GM18907 (cell line): ENCODE measurements around the gene TANC1.
"Not testable (repeated sequence)": the region's sequence is repeated elsewhere in the genome, so short reads cannot be mapped to it uniquely, and the experiment has no call there.

Experiments
- ATAC-seq: cut with Tn5 transposase; IDR thresholded peaks from one replicate; pipeline ENCODE4 v1.9.1; 2021; ENCODE audit warnings: mild to moderate bottlenecking, moderate library complexity; ENCODE audit not compliant: unreplicated experiment

Gene TANC1

DNA sequence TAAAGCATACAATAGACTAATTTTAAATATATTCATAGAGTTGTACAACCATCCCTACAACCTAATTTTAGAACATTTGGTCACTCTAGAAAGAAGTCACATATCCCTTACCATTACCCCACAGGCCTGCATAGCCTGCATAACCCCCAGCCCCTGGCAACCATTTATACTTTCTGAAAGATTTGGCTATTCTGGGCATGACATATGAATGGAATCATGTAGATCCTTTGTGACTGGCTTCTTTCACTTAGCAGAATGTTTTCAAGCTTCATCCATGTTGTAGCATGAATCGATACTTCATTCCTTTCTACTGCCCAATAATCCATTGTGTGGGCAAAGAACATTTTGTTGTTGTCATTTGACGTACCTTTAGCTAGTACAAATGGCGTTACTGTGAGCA, 166.5 kb downstream of the TANC1 start:
- ATAC-seq: no peak

DNA sequence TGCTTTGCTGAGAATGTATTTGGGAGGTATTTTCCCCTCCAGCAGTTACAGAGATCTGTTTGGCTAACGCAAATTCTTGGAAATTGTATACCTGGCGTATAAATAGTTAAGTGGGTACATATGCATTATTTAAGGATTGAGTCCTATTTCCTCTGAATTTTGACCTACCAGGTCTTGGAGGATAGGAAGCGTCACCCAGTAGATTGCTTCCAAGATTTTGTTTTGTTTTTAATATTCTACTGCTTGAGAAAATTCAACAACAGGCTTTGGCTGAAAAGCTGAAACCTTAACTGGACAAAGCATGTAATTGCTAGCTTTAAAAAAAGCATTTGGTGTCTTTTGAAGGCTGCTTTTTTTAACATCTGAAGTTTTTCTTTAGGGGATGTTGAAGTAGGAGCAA, 168.0 kb downstream of the TANC1 start:
- ATAC-seq: no peak

DNA sequence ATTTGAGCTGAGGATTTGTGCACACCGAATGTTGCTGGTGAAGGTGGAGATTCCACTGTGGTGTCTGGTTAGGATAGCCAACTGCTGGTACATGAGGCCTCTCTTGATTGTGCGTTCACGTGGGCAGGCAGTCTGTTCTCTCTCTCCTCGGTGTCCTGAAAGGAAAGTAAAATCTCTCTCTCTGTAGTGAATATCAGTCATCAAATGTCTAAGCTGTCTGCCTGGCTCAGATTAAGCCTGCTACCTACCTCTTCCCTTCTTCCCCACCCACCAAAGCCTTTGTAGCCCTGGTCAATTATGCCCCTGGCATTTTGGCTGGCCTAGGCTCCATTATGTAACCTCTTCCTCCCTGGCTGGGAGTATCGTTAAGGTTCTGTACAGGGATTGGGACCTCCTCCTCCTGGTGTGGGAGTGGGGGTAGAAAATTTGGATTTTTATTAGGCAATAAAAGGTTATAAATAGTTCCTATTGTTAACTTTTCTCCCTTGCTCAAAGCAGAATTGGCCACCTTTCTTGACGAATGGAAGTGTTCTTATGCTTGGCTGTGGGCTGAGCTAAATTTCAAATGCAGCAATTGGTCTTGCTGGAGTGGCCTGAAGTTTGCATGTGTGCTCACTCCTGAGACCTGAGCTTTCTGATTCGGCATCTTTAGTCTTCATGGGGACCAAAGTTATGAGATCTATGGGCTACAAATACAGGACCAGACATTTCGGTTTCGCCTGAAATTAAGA, 169.2 kb downstream of the TANC1 start:
- ATAC-seq: no peak

- ATAC-seq: no peak
Measured at GRCh38 chr2:159138642-159139182, 170.3 kb downstream of the TANC1 start.

DNA sequence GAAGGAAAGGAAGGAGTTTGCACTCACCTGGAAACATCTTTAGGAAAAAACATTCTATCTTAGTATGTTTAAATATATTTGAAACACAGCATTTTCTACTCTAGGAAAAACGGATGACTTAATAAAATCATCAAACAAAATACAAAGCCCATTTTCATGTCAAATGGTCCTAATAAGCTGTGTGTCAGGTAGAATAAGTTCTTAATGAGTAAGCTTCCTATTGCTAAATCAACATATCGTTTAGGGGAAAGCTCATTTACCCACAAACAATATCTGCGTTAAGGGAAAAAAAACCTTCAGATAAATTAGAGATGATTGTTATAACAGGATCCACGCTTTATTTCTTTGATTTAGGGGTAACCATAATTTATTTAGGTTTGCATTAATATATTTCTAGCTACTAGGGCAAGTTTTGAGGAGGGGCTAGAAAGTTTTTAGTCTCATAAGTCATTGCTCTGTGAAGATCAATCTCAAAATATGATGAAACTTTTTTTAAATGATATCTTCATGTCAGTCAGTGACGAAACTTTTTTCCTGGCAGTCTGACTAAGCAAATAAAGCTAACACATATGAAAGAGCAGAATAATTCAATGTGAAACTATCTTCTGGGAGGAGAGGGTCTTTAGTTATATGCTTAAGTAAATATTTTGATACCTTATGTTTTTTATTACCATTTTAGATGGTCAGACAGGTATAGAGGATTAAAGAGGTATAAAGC, 170.9 kb downstream of the TANC1 start:
- ATAC-seq: no peak

DNA sequence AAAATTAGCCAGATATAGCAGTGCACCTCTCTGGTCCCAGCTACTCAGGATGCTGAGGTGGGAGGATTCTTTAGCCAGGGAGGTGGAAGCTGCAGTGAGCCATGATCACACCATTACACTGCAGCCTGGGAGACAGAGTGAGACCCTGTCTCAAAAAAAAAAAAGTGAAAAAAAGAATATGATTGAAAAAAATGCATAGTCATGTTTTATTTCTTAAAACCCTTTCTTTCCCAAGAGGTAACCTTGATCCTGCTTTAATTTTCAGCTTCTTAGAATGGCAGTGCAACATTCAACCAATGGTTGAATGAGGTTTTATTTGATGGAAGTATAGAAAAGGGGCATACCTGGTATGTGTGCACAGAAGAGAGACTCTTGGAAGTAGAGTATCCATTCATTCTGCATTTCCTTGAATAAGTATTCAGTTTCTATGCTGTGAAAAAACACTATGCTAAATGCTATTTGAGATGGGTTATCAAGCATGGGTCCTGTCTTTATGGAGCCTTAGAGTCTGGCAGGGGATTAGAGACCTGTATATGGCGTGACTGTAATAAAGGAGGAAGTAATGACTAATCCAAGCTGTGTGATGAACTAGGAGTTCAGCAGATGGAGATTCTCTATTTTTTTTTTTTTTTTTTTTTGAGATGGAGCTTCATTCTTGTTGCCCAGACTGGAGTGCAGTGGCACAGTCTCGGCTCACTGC, 171.8 kb downstream of the TANC1 start:
- ATAC-seq: no peak

GRCh38 chr2:159140821-159141220, 172.4 kb downstream of the TANC1 start:
- not testable (repeated sequence) for ATAC-seq

- peak; percentile 67 for ATAC-seq
Measured at GRCh38 chr2:159144776-159145614, 176.6 kb downstream of the TANC1 start.

DNA sequence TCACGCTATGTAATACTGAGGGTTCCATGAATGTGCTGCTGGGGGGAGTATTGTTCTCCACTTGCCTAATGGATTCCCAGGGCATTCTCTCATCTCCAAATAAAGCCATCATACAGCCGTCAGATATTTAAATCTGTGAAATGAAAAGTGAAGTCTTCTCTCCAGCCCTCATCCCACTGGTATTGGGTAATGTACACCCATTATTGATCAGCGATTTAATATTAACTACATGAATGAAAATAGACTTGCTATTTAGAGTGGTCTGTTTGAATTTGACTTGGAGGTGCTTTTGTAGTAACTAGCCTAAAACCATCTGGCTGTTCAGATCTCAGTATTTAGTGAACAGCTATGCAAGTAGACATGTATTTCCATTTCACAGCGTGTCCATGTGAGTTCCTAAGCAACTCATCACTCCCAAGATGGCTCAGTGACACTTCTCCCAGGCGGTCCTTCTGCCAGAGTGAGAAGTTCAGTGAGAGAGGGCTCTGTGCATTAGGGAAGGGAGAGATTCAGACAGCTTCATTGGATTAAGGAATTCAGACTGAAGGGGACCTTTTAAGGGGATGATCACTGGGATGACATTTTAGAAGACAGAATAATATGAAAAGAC, 177.4 kb downstream of the TANC1 start:
- no peak for ATAC-seq

DNA sequence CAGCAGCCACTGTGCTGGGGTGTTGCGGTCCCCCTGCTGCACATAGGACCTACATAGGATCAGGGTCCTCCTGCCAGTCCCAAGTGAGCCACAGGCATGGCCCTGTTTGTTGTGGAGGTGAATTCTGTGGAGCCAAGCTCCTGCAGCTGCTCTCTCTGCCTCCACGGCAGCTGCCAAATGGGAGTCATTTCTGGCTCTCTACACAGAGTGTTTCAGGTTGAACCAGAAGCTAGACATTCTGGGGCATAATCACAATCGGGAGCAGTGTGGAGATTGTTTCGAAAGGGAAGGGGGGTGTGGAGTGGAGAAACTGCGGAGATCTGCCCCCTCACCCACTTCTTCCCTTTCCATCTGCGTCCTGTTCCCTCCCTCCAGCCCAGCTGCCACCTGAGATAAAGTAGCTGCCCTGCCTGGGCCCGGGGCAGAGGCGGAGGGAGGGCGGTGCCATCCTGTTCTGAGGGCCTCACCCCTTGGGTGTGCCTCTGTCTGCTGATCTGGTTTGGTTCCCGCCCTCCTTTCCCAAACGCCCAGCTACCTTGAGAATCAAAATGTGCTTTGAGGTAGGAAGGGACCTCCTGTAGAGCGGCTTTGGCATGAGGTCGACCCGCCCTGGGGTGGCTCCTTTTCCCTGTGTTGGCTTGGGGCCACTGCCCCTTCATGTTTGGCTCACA, 178.7 kb downstream of the TANC1 start:
- ATAC-seq: no peak

DNA sequence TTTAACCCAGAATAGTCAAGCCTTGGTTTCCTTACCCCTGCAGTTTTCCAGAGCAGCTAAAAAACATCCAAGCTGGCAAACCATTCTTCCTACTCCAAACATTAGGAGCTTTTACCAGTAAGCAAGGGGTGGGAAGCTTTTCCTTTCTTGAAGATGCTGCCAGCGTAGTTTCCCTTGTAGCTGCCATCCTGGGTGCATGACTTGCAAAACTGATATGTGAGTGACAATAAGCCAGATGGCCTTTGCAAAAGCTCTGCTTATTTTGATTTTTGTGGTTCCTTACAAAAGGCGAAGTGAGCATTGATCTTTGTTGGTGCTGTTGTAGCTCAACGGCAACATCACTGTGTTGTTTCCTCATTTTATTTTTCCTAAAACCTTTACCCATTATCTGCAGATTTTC, 179.2 kb downstream of the TANC1 start:
- ATAC-seq: no peak

- no peak for ATAC-seq
Measured at GRCh38 chr2:159148901-159149300, 180.5 kb downstream of the TANC1 start.

- no peak for ATAC-seq
Measured at GRCh38 chr2:159149747-159150146, 181.3 kb downstream of the TANC1 start.

- no peak for ATAC-seq
Measured at GRCh38 chr2:159150280-159150746, 181.9 kb downstream of the TANC1 start.

DNA sequence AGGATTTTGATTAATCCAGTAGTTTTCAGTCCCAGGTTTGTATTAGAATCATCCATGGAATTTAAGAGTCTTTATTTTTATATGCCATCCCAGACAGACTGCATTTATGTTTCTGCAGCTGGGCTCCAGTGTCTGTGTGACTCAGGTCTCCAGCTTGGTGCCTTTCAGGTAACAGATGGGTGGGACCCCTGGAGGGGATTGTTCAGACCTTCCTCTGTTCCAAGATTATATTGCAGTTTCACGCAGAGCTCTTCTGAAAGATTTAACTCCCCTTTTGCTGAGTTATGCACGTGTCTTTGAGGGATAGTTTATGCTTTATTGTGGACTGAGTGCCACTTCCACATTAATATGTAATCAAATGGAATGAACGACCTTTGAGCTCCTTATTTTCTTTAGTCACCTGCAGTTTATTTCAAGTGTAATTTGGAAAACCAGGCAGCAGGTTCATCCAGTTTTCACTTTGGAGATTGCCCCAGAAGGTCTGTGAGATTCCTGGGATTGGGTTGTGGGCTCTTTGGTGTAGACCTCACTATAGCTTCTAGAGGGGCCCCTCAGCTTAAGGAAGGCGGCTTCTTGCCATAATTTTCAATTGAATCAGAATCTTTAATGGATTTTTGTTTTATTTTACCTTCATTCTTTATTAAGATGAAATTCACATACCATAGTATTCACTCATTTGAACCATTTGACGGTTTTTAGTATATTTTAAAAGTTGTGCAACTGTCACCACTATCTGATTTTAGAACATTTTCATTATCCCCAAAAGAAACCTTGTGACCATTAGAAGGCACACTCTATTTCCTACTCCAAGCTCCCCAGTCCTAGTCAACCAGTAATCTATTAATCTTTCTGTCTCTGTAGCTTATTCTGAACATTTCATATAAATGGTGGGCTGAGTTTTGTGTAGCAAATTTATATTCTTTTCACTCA, 183.0 kb downstream of the TANC1 start:
- no peak for ATAC-seq

GRCh38 chr2:159152128-159152778, 183.8 kb downstream of the TANC1 start:
- ATAC-seq: no peak

DNA sequence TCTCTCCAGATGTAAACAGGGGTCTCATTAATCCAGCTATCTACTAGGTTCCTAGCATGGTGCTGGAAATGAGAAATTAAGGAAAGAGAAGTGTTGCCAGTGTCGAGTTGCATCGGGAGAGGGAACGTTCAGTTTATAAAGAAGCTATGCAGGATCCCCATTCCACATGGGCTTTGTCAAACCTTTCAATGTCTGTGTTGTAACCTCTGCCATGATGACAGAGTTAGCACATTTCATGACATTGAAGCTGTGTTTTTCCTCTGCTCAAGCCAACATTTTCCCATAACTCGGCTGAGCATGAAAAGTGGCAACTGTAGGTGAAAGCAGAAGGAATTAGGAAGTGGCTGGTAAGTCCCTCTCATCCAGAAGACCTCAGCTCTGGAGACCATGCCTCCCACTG, 184.6 kb downstream of the TANC1 start:
- ATAC-seq: no peak

DNA sequence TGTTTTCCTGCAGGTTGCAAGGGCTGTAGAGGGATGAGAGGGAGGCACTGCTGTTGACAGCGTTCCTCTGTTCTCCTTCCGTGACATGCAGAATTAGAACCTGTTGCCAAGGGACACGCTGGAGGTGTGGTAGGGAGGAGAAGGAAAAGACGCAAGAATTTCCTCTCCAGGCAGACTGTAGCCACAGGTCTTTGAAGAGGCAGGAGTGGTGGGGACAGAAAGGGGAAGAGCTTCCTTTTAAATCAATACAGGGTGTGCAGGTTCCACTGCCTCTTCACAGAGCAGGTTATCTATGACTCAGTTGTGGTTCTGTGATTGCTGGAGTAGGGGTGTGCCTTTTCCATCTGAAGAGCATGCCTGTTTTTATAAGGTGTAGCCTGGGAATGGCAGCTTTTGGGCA, 185.0 kb downstream of the TANC1 start:
- ATAC-seq: no peak
